ENCODE results near the gene VPS13D.

DNA sequence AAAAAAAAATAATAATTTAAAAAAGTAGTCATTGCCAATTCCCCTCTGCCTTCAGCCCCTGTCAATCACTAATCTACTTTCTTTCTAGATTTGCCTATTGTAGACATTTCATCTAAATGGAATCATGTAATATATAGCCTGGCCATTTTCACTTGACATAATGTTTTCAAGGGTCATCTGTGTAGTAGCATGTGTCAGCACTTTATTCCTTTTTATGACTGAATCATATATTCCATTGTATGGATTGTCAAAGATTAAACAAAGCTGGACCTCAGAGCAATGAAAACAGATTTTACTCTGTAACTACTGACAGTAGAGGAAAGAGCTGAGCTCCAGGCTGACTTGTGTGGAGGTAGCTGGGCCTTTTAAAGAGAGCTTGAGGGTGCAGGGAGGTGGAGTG lies 15.9 kb downstream of the VPS13D start:
- TF ChIP-seq CTCF (IDR thresholded peaks at IDR 0.05) (no peak), MAX (IDR thresholded peaks at IDR 0.05; ENCODE audit: low read depth) (no peak), FOSL2 (IDR thresholded peaks at IDR 0.05; ENCODE audit: borderline replicate concordance, low read depth) (no peak), TAF1 (IDR thresholded peaks at IDR 0.05; ENCODE audit: borderline replicate concordance, low read depth, low read length) (no peak), RAD21 (IDR thresholded peaks at IDR 0.05; ENCODE audit: low read length) (no peak)

Measured in SK-N-SH (cell line).